Measurements from ENCODE around the gene MAST4. TPM values are rescaled to one million over a fixed set of nuclear protein-coding genes. Genes with fewer than 3 reads are reported as not detected.

MAST4 gene
- total and polyA plus RNA-seq, 2 of the 4 experiments (the other 2 are of a cell fraction), result 4.8 to 6.8 TPM

DNA sequence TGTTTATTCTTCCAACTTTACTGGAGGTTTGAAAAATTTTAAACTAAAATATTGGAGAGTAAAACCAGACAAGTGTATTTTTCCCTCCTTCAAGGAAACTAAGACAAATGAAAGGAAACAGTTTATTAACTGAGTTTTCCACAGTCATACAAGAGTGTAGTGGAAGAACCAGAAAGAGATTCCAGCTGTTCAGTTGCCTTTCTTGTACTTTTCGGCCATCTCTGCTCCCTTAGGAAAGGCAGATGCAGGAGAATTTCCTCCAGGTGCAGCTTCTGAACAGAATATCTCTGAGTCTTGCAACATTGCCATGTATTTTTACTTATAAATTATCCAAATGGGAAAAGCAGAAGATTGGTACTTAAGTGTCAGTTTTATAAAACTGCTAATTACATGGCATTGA lies 217.1 kb downstream of the MAST4 start:
- Histone ChIP-seq H3K14ac (replicated peaks; ENCODE audit: low read depth, low read length) (no peak overlapping the region), H2BK20ac (ENCODE audit: low read depth, low read length) (no peak overlapping the region), H3K36me3 (ENCODE audit: control insufficient read depth, insufficient read depth, low read length) (no peaks in the 10 kb centered on the region), H2AK5ac (ENCODE audit: low read depth, low read length) (no peak overlapping the region), H3K4me2 (ENCODE audit: low read depth, low read length) (no peak overlapping the region), H4K20me1 (ENCODE audit: insufficient read depth, low read length) (no peaks in the 10 kb centered on the region), H3K9me1 (ENCODE audit: insufficient read depth, low read length) (no peaks in the 10 kb centered on the region), H2AK9ac (replicated peaks; ENCODE audit: low read depth, low read length, poor library complexity) (no peak overlapping the region), H2BK120ac (ENCODE audit: low read depth, low read length) (no peak overlapping the region), H2BK15ac (ENCODE audit: low read depth, low read length) (no peak overlapping the region), H3K9ac (ENCODE audit: low read depth, low read length) (no peak overlapping the region), H4K5ac (ENCODE audit: low read depth, low read length) (no peak overlapping the region), H3K79me1 (ENCODE audit: low read depth in 1 of 2, low read length in 2 of 2) (no peaks in the 10 kb centered on the region), H2AFZ (replicated peaks; ENCODE audit: low read length, poor library complexity) (no peak overlapping the region), H3K56ac (ENCODE audit: extremely low read depth, insufficient read depth, low read length) (no peak overlapping the region), H3K27ac (ENCODE audit: insufficient read depth, low read length) (no peak overlapping the region), H3K18ac (ENCODE audit: low read depth, low read length) (no peak overlapping the region), H3K23ac (ENCODE audit: low read depth, low read length) (no peak overlapping the region), H3K27me3 (ENCODE audit: control insufficient read depth, insufficient read depth, low read length) (peaks cover 15% of the 10 kb centered on the region), H3K9me3 (ENCODE audit: control insufficient read depth, insufficient read depth, low read length) (no peaks in the 10 kb centered on the region), H4K8ac (ENCODE audit: low read depth in 2 of 2, low read length in 2 of 2) (no peak overlapping the region), H3K4ac (ENCODE audit: low read depth, low read length) (no peak overlapping the region), H2BK5ac (ENCODE audit: low read depth, low read length, poor library complexity, severe bottlenecking) (no peak overlapping the region), H3K4me3 (ENCODE audit: insufficient read depth, low read depth, low read length) (no peak overlapping the region), H3K4me1 (ENCODE audit: control insufficient read depth, insufficient read depth, low read length) (no peaks in the 10 kb centered on the region), H4K91ac (ENCODE audit: insufficient read depth, low read depth, low read length) (no peak overlapping the region)
- dilution Hi-C loops (cut with HindIII; ENCODE audit: low sequenced_read_pairs, unreplicated experiment), result no loop called here
- in situ Hi-C loops (cut with MboI; ENCODE audit: low sequenced_read_pairs), result loop anchor here (5.0 to 25.0 kb wide), 2 partner anchors 339 to 1449 kb away; no protein-coding TSS in a partner anchor
- intact Hi-C loops (cut with micrococcal nuclease), result no loop called here
- no TSS peak for BruUV-seq (replicated peaks)
- ChIA-PET CTCF (no interaction called here), POLR2A (ENCODE audit: unreplicated experiment) (no interaction called here)
- no peak for TF ChIP-seq RFX5 (IDR thresholded peaks at IDR 0.05; ENCODE audit: low read depth, low read length)
- TF ChIP-seq MAFK (IDR thresholded peaks at IDR 0.05; ENCODE audit: low read depth, low read length), result no peak
- TF ChIP-seq MXI1 (IDR thresholded peaks at IDR 0.05; ENCODE audit: borderline replicate concordance, low read depth, low read length), result no peak
- no peak for TF ChIP-seq CEBPB (IDR thresholded peaks at IDR 0.05; ENCODE audit: low read depth, low read length)
- no peak for TF ChIP-seq SMC3 (IDR thresholded peaks at IDR 0.05; ENCODE audit: low read depth, low read length)
- TF ChIP-seq FOS (IDR thresholded peaks at IDR 0.05; ENCODE audit: low read depth, low read length), result no peak
- no peak for TF ChIP-seq MAZ (IDR thresholded peaks at IDR 0.05; ENCODE audit: borderline replicate concordance, low read depth, low read length)
- no peak for TF ChIP-seq CHD1 (IDR thresholded peaks at IDR 0.05; ENCODE audit: low read depth, low read length)
- TF ChIP-seq RAD21 (IDR thresholded peaks at IDR 0.05; ENCODE audit: low read length), result no peak
- no peak for TF ChIP-seq CTCF (conservative IDR thresholded peaks at IDR 0.05; ENCODE audit: low read depth, low read length)
- TF ChIP-seq, protein P1, sequence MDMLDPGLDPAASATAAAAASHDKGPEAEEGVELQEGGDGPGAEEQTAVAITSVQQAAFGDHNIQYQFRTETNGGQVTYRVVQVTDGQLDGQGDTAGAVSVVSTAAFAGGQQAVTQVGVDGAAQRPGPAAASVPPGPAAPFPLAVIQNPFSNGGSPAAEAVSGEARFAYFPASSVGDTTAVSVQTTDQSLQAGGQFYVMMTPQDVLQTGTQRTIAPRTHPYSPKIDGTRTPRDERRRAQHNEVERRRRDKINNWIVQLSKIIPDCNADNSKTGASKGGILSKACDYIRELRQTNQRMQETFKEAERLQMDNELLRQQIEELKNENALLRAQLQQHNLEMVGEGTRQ (IDR thresholded peaks at IDR 0.05; ENCODE audit: low read depth, low read length), result no peak
- WGBS, 2 experiments (ENCODE audit: extremely low coverage in 2 of 2, insufficient read length in 1 of 2), result no CpG with 5 or more reads among the region's 1 CpG
- DNase-seq (no peak), ATAC-seq (ENCODE audit: low read depth) (no peak)

All from IMR-90 (cell line).